ENCODE data around the gene KIF1B. TPM values are rescaled to one million over a fixed set of nuclear protein-coding genes. Genes with fewer than 3 reads are reported as not detected.

Gene KIF1B
- total RNA-seq, 1 experiment from 2014 or later: 70.1 TPM

DNA sequence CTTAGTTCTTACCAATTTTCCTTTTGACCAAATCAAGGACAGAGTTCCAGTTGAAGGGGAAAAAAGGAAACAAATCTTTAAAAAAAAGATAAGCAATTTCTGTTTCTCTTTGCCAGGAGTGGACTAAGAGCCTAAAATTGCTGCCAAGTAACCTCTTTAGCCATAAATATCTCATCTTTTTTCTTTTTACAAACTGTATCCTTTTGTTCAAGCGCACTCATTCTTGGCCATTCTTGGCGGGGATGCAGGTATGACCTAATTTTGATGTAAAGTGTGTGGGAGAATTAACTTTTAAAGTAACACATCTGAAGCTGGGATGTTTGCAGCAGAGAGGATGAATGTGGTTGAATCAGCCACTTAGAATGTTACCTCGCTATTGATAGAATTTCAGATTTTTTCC is 13.4 kb upstream of the KIF1B start:
- ChIA-PET POLR2A (interaction anchor here (0.6 kb wide), 1 partner anchor 20 kb away, joined by 3 read pairs; no protein-coding TSS in a partner anchor), CTCF (no interaction called here)
- H3K9me3 Mint-ChIP-seq: no peaks in the 10 kb centered on the region
- no peaks in the 10 kb centered on the region for H3K36me3 Mint-ChIP-seq
- no peak overlapping the region for H3K4me3 Mint-ChIP-seq
- H3K27ac Mint-ChIP-seq: no peak overlapping the region
- no peaks in the 10 kb centered on the region for H3K27me3 Mint-ChIP-seq (ENCODE audit: low read depth)
- ATAC-seq (no peak), DNase-seq (ENCODE audit: low spot score) (no peak)
- TF ChIP-seq NFE2L1 (CRISPR knock-in tag; IDR thresholded peaks at IDR 0.05): no peak
- no peak for TF ChIP-seq MLX (CRISPR knock-in tag; IDR thresholded peaks at IDR 0.05)
- no peak for TF ChIP-seq HMGA2 (CRISPR knock-in tag; IDR thresholded peaks at IDR 0.05)
- TF ChIP-seq KAT7 (CRISPR knock-in tag; IDR thresholded peaks at IDR 0.05; ENCODE audit: borderline replicate concordance): no peak
- no peak for TF ChIP-seq OVOL2 (CRISPR knock-in tag; IDR thresholded peaks at IDR 0.05; ENCODE audit: borderline replicate concordance)
- TF ChIP-seq GABPB1 (CRISPR knock-in tag; IDR thresholded peaks at IDR 0.05): no peak
- TF ChIP-seq USF1 (CRISPR knock-in tag; IDR thresholded peaks at IDR 0.05): no peak
- no peak for TF ChIP-seq ZNF232 (CRISPR knock-in tag; IDR thresholded peaks at IDR 0.05)
- TF ChIP-seq NFATC4 (CRISPR knock-in tag; IDR thresholded peaks at IDR 0.05): no peak
- TF ChIP-seq ATF3 (CRISPR knock-in tag; conservative IDR thresholded peaks at IDR 0.05): no peak
- no peak for TF ChIP-seq FOXP1 (CRISPR knock-in tag; IDR thresholded peaks at IDR 0.05; ENCODE audit: borderline replicate concordance)
- TF ChIP-seq ZNF263 (CRISPR knock-in tag; IDR thresholded peaks at IDR 0.05; ENCODE audit: low read depth): no peak
- no peak for TF ChIP-seq ELF4 (CRISPR knock-in tag; IDR thresholded peaks at IDR 0.05; ENCODE audit: low read depth)
- H3K4me1 Mint-ChIP-seq: peaks cover 2% of the 10 kb centered on the region; the same call in 1 of the 2 replicates

GRCh38 chr1:10200620-10201019 is 9.8 kb upstream of the KIF1B start:
- H3K27ac Mint-ChIP-seq: no peak overlapping the region
- no peak for ATAC-seq
- no peaks in the 10 kb centered on the region for H3K4me1 Mint-ChIP-seq
- H3K27me3 Mint-ChIP-seq (ENCODE audit: low read depth): no peaks in the 10 kb centered on the region
- H3K4me3 Mint-ChIP-seq: no peak overlapping the region
- TF ChIP-seq ATF3 (CRISPR knock-in tag; conservative IDR thresholded peaks at IDR 0.05) (no peak), ZBTB43 (CRISPR knock-in tag; IDR thresholded peaks at IDR 0.05) (no peak), TCF7 (CRISPR knock-in tag; IDR thresholded peaks at IDR 0.05; ENCODE audit: low read depth) (no peak), IRF1 (CRISPR knock-in tag; IDR thresholded peaks at IDR 0.05) (no peak), ZNF121 (CRISPR knock-in tag; IDR thresholded peaks at IDR 0.05) (no peak), ZNF263 (CRISPR knock-in tag; IDR thresholded peaks at IDR 0.05; ENCODE audit: low read depth) (no peak), FOXP4 (CRISPR knock-in tag; IDR thresholded peaks at IDR 0.05) (no peak), OVOL2 (CRISPR knock-in tag; IDR thresholded peaks at IDR 0.05; ENCODE audit: borderline replicate concordance) (no peak), JAZF1 (CRISPR knock-in tag; IDR thresholded peaks at IDR 0.05) (no peak), ZBTB21 (CRISPR knock-in tag; IDR thresholded peaks at IDR 0.05; ENCODE audit: borderline replicate concordance) (no peak), KAT7 (CRISPR knock-in tag; IDR thresholded peaks at IDR 0.05; ENCODE audit: borderline replicate concordance) (no peak)
- TF ChIP-seq, protein P1, sequence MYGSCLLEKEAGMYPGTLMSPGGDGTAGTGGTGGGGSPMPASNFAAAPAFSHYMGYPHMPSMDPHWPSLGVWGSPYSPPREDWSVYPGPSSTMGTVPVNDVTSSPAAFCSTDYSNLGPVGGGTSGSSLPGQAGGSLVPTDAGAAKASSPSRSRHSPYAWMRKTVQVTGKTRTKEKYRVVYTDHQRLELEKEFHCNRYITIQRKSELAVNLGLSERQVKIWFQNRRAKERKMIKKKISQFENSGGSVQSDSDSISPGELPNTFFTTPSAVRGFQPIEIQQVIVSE (CRISPR knock-in tag; IDR thresholded peaks at IDR 0.05; ENCODE audit: borderline replicate concordance): no peak
- H3K9me3 Mint-ChIP-seq: no peaks in the 10 kb centered on the region
- CTCF ChIA-PET: interaction anchor here (1.1 kb wide), 1 partner anchor 9 kb away, joined by 6 read pairs; the partner anchor contains the start of gene KIF1B
- H3K36me3 Mint-ChIP-seq: no peaks in the 10 kb centered on the region
- POLR2A ChIA-PET: interaction anchor here (1.9 kb wide), 1 partner anchor 9 kb away, joined by 5 read pairs; the partner anchor contains the start of gene KIF1B
- DNase-seq (ENCODE audit: low spot score): no peak
